ENCODE measurements around the gene AIM2.
"Not testable (repeated sequence)": the region's sequence is repeated elsewhere in the genome, so short reads cannot be mapped to it uniquely, and the experiment has no call there.

Gene AIM2

GRCh38 chr1:159079525-159079924 is 3.0 kb upstream of the AIM2 start:
- no peak for DNase-seq (ENCODE audit: low read depth)

GRCh38 chr1:159077120-159077961 is 775 bp upstream of the AIM2 start:
- no peak for DNase-seq (ENCODE audit: low read depth)

GRCh38 chr1:159071970-159072582 is 4.5 kb downstream of the AIM2 start:
- DNase-seq (ENCODE audit: low read depth) = peak; percentile 81

- DNase-seq (ENCODE audit: low read depth) = peak; percentile 80
Observed at GRCh38 chr1:159068886-159069285, 7.7 kb downstream of the AIM2 start.

- DNase-seq (ENCODE audit: low read depth) = no peak
Observed at GRCh38 chr1:159067699-159068621, 8.6 kb downstream of the AIM2 start.

- DNase-seq (ENCODE audit: low read depth) = no peak
Observed at GRCh38 chr1:159066108-159066507, 10.5 kb downstream of the AIM2 start.

- no peak for DNase-seq (ENCODE audit: low read depth)
Observed at GRCh38 chr1:159065106-159065505, 11.5 kb downstream of the AIM2 start.

GRCh38 chr1:159058751-159059150 is 17.8 kb downstream of the AIM2 start:
- no peak for DNase-seq (ENCODE audit: low read depth)

GRCh38 chr1:159056069-159056698 is 20.4 kb downstream of the AIM2 start:
- no peak for DNase-seq (ENCODE audit: low read depth)

GRCh38 chr1:159055181-159055641 is 21.4 kb downstream of the AIM2 start:
- no peak for DNase-seq (ENCODE audit: low read depth)

GRCh38 chr1:159054427-159054826 is 22.1 kb downstream of the AIM2 start:
- DNase-seq (ENCODE audit: low read depth) = peak; percentile 20

- DNase-seq (ENCODE audit: low read depth) = no peak
Observed at GRCh38 chr1:159051436-159051835, 25.1 kb downstream of the AIM2 start.

- not testable (repeated sequence) for DNase-seq (ENCODE audit: low read depth)
Observed at GRCh38 chr1:159046486-159046885, 30.1 kb downstream of the AIM2 start.

GRCh38 chr1:159040893-159041724 is 35.5 kb downstream of the AIM2 start:
- DNase-seq (ENCODE audit: low read depth) = no peak

GRCh38 chr1:159040206-159040605 is 36.4 kb downstream of the AIM2 start:
- DNase-seq (ENCODE audit: low read depth) = peak; percentile 72

- no peak for DNase-seq (ENCODE audit: low read depth)
Observed at GRCh38 chr1:159030877-159031447, 45.6 kb downstream of the AIM2 start.

- no peak for DNase-seq (ENCODE audit: low read depth)
Observed at GRCh38 chr1:159030311-159030710, 46.3 kb downstream of the AIM2 start.

GRCh38 chr1:159026841-159027240 is 49.7 kb downstream of the AIM2 start:
- not testable (repeated sequence) for DNase-seq (ENCODE audit: low read depth)

- DNase-seq (ENCODE audit: low read depth) = no peak
Observed at GRCh38 chr1:159025043-159025442, 51.5 kb downstream of the AIM2 start.

GRCh38 chr1:159023723-159024122 is 52.8 kb downstream of the AIM2 start:
- no peak for DNase-seq (ENCODE audit: low read depth)
